ENCODE data around the gene WDR70. TPM values are rescaled to one million over a fixed set of nuclear protein-coding genes. Genes with fewer than 3 reads are reported as not detected.
"Not testable (repeated sequence)": the region's sequence is repeated elsewhere in the genome, so short reads cannot be mapped to it uniquely, and the experiment has no call there.

WDR70 gene
- total RNA-seq, 1 experiment from 2014 or later: 32.4 TPM

- DNase-seq (ENCODE audit: low read depth): no peak
Observed at GRCh38 chr5:37685211-37685610, 306.1 kb downstream of the WDR70 start.

- DNase-seq (ENCODE audit: low read depth): no peak
Observed at GRCh38 chr5:37685816-37686215, 306.7 kb downstream of the WDR70 start.

GRCh38 chr5:37688925-37689324 lies 309.8 kb downstream of the WDR70 start:
- DNase-seq (ENCODE audit: low read depth): not testable (repeated sequence)

GRCh38 chr5:37694333-37694732 lies 315.2 kb downstream of the WDR70 start:
- not testable (repeated sequence) for DNase-seq (ENCODE audit: low read depth)

GRCh38 chr5:37694867-37695266 lies 315.7 kb downstream of the WDR70 start:
- DNase-seq (ENCODE audit: low read depth): no peak

- DNase-seq (ENCODE audit: low read depth): no peak
Observed at GRCh38 chr5:37695647-37696046, 316.5 kb downstream of the WDR70 start.

GRCh38 chr5:37696190-37697021 lies 317.3 kb downstream of the WDR70 start:
- DNase-seq (ENCODE audit: low read depth): peak; percentile 86

- DNase-seq (ENCODE audit: low read depth): no peak
Observed at GRCh38 chr5:37701868-37702267, 322.8 kb downstream of the WDR70 start.

GRCh38 chr5:37703841-37704241 lies 324.7 kb downstream of the WDR70 start:
- DNase-seq (ENCODE audit: low read depth): no peak

GRCh38 chr5:37704406-37704805 lies 325.3 kb downstream of the WDR70 start:
- no peak for DNase-seq (ENCODE audit: low read depth)

- DNase-seq (ENCODE audit: low read depth): no peak
Observed at GRCh38 chr5:37709020-37709419, 329.9 kb downstream of the WDR70 start.

- DNase-seq (ENCODE audit: low read depth): peak; percentile 58
Observed at GRCh38 chr5:37710965-37711364, 331.8 kb downstream of the WDR70 start.

- DNase-seq (ENCODE audit: low read depth): no peak
Observed at GRCh38 chr5:37712750-37713149, 333.6 kb downstream of the WDR70 start.

- DNase-seq (ENCODE audit: low read depth): no peak
Observed at GRCh38 chr5:37714756-37715155, 335.6 kb downstream of the WDR70 start.

GRCh38 chr5:37715361-37715760 lies 336.2 kb downstream of the WDR70 start:
- peak; percentile 65 for DNase-seq (ENCODE audit: low read depth)

GRCh38 chr5:37715992-37716391 lies 336.9 kb downstream of the WDR70 start:
- DNase-seq (ENCODE audit: low read depth): no peak

- no peak for DNase-seq (ENCODE audit: low read depth)
Observed at GRCh38 chr5:37716405-37716804, 337.3 kb downstream of the WDR70 start.

GRCh38 chr5:37717276-37717612 lies 338.1 kb downstream of the WDR70 start:
- no peak for DNase-seq (ENCODE audit: low read depth)

GRCh38 chr5:37717613-37718431 lies 338.7 kb downstream of the WDR70 start:
- peak; percentile 87 for DNase-seq (ENCODE audit: low read depth)

- DNase-seq (ENCODE audit: low read depth): no peak
Observed at GRCh38 chr5:37720550-37720952, 341.4 kb downstream of the WDR70 start.

GRCh38 chr5:37721447-37721871 lies 342.3 kb downstream of the WDR70 start:
- peak; percentile 29 for DNase-seq (ENCODE audit: low read depth)

GRCh38 chr5:37722236-37723161 lies 343.4 kb downstream of the WDR70 start:
- peak; percentile 99 for DNase-seq (ENCODE audit: low read depth)

Measured in M059J (cell line).